HG03571 (cell line): ENCODE results near the gene SIN3A.
"Not testable (repeated sequence)": the region's sequence is repeated elsewhere in the genome, so short reads cannot be mapped to it uniquely, and the experiment has no call there.

Source experiments
- ATAC-seq: cut with Tn5 transposase; IDR thresholded peaks from one replicate; pipeline ENCODE4 v1.9.1; 2021; ENCODE audit not compliant: unreplicated experiment

Gene SIN3A

GRCh38 chr15:75451674-75452363 lies at the start of gene SIN3A:
SIN3A (minus strand) TSS chr15:75451690; CDS start chr15:75430375, 21,315 bp downstream.
- ATAC-seq: peak; percentile 36

GRCh38 chr15:75493732-75494131 lies 42.2 kb upstream of the SIN3A start:
- no peak for ATAC-seq

- no peak for ATAC-seq
Measured at GRCh38 chr15:75483961-75484360, 32.5 kb upstream of the SIN3A start.

GRCh38 chr15:75483556-75483955 lies 32.1 kb upstream of the SIN3A start:
- ATAC-seq: not testable (repeated sequence)

- ATAC-seq: no peak
Measured at GRCh38 chr15:75483106-75483505, 31.6 kb upstream of the SIN3A start.

- not testable (repeated sequence) for ATAC-seq
Measured at GRCh38 chr15:75480463-75480862, 29.0 kb upstream of the SIN3A start.

GRCh38 chr15:75479670-75480069 lies 28.2 kb upstream of the SIN3A start:
- ATAC-seq: no peak

- not testable (repeated sequence) for ATAC-seq
Measured at GRCh38 chr15:75477094-75477493, 25.6 kb upstream of the SIN3A start.

GRCh38 chr15:75468913-75469598 lies 17.6 kb upstream of the SIN3A start:
- ATAC-seq: no peak

- no peak for ATAC-seq
Measured at GRCh38 chr15:75460646-75461045, 9.2 kb upstream of the SIN3A start.

GRCh38 chr15:75459581-75459980 lies 8.1 kb upstream of the SIN3A start:
- no peak for ATAC-seq

- no peak for ATAC-seq
Measured at GRCh38 chr15:75456710-75457109, 5.2 kb upstream of the SIN3A start.

GRCh38 chr15:75455982-75456531 lies 4.6 kb upstream of the SIN3A start:
- no peak for ATAC-seq

- no peak for ATAC-seq
Measured at GRCh38 chr15:75455424-75455981, 4.0 kb upstream of the SIN3A start.

- ATAC-seq: no peak
Measured at GRCh38 chr15:75454471-75455378, 3.2 kb upstream of the SIN3A start.

- ATAC-seq: peak; percentile 24
Measured at GRCh38 chr15:75453703-75454470, 2.4 kb upstream of the SIN3A start.

- no peak for ATAC-seq
Measured at GRCh38 chr15:75452865-75453702, 1.6 kb upstream of the SIN3A start.

GRCh38 chr15:75452364-75452864 lies 924 bp upstream of the SIN3A start:
- no peak for ATAC-seq

- ATAC-seq: no peak
Measured at GRCh38 chr15:75451202-75451673, 252 bp downstream of the SIN3A start.
